Measurements from ENCODE around the gene ADGRG4.

Gene ADGRG4

DNA sequence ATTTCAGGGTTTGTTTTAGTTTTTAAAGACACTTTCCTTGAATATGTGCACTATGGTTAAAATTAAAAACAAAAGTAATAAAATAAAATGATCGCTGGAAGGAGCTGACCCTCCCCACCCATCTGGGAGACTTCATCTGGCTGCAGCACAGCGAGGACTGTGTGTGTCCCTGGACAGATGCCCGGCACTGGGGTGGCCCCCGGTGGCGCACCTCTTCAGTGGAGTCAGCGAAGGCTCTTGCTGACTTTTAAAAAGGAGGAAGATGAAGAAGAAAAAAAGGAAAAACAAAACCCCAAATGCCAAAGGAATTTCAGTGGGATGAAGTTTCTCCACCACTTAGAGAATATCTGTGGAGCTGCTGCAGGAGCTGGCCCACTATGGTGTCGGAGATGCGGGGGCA, 5.4 kb upstream of the ADGRG4 start:
- DNase-seq = no peak

DNA sequence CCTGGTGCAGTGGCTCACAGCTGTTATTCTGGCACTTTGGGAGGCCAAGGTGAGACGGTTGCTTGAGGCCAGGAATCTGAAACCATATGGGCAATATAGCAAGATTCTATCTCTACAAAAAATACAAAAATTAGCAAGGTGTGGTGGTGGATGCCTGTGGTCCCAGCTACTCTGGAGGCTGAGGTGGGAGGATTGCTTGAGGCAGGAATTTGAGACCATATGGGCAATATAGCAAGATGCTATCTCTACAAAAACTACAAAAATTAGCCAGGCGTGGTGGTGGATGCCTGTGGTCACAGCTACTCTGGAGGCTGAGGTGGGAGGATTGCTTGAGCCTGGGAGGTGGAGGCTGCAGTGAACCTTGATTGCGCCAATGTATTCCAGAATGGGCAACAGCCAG, 2.3 kb downstream of the ADGRG4 start:
- DNase-seq = no peak

DNA sequence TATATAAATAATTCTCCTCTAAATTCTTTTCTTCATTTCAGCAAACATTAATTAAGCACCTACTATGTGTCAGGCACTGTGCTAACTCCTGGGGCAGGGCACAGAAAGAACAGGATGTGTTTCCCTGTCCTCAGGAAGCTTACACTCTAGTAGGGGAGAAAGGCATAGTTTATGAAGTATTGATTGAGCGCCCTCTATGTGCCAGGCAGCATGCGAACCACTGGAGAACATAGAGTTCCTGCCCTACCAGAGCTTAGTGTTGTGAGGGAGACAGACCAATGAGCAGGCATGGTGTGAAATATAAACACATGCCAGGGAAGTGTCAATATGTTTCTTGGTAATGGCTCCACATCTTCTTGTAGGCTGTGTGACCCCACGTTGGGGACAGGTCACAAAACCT, 3.7 kb downstream of the ADGRG4 start:
- no peak for DNase-seq

DNA sequence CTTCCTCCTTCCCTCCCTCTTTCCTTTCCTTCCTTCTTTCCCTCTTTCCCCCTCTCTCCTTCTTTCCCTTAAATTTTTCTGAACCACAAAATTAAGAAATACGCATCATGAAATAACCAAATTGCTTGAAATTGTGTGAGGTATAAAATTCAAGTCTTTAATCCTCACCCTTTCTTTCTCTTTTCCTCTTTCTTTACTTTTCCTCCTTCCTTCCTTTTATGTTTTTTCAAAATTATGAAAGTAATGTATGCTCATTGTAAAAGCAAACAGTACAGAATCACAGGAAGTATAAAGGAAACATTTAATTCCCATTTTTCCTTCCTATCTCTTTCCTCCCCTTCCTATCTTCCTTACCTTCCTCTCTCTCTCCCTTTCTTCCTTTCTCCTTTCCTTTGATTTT, 5.4 kb downstream of the ADGRG4 start:
- DNase-seq = no peak

DNA sequence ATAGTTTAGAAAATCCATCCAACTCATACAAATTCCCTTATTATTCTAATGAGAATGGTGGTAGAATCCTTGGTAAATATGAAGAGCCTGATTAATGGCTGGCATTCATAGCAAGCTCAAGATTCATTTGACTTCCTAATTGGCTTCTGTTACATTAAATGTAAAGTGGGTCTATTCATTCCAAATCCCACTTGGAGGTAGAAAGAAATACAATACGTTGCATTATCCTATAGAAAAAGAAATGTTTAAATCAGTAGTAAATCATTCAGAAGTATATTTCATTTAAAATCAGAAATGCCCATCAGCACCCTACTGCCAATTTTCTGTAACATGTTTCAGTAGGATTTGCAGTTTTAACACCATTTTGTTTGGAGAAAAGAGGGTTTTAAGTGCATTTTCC, 6.7 kb downstream of the ADGRG4 start:
- no peak for DNase-seq

DNA sequence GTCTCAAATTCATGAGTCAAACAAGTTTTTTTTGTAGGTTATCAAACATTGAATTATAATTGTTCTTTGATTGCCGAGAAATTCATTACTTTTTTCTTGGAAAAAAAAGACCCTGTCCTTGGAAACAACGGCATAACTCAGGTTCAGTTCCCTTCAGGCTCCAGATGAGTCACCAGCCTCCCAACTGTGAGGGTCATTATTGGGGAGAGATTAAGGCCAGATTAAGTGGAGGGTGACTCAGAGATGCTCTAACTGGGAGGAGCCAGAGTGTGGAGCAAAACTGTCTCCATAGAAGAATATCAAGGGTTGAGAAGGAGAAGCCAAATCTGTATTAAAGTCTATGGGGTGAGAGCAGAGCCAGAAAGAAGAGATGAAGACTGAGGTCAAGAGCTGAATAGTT, 9.6 kb downstream of the ADGRG4 start:
- DNase-seq = no peak

DNA sequence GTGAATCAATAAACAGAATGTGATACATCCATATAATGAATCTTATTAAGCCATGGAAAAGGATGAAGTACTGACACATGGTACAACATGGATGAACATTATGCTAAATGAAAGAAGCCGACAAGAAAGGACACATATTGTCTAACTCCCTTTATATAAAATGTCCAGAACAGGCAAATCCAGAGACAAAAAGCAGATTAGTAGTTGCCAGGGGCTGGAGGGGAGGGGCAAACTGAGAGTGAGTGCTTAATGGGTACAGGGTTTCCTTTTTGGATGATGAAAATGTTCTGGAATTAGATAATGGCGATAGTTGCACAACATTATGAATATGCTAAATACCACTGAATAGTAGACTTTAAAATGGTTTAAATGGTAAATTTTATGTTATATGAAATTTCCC, 17.4 kb downstream of the ADGRG4 start:
- DNase-seq = no peak

DNA sequence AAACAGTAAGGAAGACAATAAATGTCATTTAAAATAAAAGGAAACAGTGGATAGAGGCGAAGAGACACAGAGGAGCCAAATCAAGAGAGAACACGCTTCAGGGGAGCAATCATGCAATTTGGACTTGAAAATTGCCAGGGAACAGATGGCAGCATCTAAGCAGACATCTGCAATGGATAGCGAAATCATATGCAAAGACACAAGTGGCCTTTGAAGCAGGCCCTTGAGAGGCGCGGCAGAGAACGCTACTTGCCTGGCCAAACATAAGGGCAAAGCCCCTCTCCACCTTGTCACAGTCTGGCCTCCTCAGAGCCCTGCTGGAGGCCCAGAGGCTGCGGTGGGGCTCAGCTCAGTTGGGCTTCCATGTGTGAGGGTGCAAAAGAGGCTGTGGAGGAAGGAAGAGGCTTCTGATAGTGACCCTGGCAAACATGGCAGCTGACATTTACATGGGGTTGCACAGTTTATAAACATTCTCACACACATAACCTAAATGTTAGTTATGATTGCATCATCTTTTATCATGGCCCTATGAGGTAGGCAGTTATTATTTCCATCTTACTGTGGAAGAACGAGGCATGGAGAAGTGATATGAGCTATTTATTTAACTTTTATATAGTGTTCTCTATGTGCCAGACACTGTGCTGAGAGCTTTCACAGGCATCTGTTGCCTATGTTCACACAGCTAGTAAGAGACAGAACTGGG, 18.3 kb downstream of the ADGRG4 start:
- DNase-seq = no peak

DNA sequence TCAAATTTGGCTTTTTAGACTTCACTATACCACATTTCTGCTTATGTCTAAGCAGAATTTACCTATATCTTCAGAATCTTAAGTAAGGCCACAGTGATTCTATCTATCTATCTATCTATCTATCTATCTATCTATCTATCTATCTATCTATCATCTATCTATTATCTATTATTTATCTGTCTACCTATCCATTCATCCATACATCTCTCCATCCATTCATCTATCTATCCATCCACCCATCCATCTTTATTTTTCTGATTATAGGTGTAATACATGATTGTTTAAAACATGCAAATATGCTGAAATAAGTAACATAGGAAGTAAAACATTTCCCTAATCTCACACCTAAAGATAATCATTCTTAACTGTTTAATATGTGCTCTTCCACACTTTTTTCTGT, 18.8 kb downstream of the ADGRG4 start:
- no peak for DNase-seq

DNA sequence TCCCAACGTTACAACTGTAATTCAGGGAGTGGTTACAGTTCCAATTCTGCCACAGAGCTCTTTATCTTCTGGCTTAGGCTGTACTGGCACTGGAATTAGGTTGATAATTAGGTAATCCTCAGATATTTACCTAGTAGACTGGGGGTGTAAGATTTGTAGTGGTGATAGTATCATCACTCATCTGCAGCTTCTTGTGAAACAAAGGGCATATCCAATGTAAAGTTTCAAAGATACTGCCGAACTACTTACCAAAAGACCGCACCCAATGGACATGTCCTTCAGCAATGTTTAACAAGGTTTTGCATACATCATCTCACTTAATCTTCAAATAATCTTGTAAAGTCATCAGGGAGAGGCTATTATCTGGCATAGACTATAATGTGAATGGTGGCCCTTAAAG, 20.8 kb downstream of the ADGRG4 start:
- no peak for DNase-seq

DNA sequence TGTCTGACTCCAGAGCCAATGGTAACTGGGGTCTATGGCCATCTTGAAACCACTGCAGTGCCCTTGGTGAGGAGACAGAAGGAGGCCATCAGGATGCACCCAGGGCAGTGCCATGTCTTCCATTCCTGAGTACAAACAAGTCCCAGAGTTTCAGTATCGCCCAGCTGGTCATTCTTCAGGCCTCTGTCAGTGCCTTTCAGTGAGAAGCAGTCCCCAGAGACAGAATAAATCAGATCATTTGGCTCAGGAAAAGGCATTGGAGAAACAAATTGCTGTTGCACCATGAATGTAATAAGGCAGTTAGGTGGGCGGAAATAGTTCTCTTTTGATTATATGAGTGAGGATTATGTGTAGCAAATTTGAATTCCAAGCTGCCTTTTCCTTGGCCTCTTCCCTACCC, 21.3 kb downstream of the ADGRG4 start:
- DNase-seq = no peak

DNA sequence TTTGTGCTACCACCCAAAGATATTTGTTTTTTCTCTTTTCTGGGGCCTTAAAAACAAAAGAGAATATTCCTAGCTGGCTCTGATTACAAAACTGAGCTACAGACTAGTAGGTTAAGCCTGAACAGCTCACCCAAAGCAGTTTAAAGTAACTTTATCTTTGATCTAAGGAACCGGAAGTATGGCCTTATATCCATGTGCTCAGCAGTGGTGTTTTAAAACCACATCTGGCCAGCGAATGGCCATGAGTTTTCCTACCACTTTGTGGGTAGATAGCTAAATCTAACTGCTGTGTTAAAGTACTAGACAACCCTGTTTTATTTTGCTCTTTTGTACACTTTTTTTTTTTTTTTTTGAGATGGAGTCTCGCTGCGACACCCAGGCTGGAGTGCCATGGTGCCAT, 24.6 kb downstream of the ADGRG4 start:
- no peak for DNase-seq

DNA sequence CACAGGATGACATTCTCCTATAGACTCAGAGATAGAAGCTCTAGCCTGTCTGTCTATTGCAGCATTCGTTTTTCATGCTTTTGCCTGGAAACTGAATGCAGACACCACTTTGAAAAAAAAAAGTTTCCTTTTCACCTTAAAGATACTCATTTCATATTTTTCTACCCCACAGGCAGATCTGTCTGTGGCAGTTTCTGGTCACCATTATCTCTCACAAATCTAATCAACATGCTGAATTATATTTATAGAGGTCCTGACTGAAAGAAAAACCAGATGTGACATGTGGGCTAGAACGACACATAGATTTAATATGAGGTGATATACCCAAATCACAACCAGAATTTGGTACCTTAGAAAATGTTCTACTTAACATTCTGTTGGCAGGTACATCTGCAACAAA, 28.2 kb downstream of the ADGRG4 start:
- DNase-seq = no peak

DNA sequence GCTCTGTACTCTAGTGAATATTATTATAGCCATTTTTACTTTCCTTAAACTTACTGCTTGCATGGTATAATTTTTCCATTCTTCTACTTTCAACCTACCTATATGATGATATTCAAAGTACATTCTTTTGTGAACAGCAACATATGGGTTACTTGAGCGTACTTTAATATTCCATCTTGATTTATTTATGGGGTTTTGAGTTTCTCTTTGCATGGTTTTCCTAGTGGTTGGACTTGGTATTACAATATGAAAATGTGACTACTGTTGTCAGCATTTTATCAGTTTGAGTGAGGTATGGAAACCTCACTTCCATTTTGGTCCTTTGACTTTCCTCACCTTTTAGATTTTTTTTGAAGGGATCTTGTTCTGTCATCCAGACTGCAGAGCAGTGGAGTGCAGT, 35.9 kb downstream of the ADGRG4 start:
- no peak for DNase-seq

DNA sequence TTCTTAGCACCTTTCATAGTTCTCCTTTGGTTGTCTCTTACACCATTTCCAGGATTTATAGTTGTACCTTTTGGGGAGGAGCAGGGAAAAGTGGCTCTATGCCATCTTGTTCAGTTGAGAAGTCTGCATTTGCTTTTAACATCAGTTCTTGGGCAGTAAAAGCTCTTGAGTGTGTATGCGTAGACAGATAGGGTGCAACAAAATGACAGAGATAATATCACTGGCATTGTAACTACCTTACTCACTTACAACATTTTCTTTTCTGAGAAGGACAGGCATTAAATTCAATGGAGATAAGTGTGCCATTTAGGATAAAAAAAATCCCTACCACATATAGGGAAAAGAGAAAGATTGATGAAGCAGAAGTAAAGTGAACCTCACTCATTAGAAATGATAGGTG, 38.9 kb downstream of the ADGRG4 start:
- no peak for DNase-seq

DNA sequence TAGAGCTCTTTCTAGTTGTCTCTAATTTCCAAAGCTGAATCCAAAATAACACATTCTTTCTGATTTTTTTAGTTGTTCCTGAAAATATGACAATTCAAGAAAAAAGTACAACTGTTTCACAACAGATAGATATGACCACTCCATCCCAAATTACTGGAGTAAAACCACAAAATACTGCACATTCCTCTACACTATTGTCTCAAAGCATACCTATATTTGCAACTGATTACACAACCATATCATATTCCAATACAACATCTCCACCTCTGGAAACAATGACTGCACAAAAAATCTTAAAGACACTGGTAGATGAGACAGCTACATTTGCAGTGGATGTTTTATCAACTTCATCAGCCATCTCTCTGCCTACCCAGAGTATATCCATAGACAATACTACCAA, 43.6 kb downstream of the ADGRG4 start:
- DNase-seq = no peak

DNA sequence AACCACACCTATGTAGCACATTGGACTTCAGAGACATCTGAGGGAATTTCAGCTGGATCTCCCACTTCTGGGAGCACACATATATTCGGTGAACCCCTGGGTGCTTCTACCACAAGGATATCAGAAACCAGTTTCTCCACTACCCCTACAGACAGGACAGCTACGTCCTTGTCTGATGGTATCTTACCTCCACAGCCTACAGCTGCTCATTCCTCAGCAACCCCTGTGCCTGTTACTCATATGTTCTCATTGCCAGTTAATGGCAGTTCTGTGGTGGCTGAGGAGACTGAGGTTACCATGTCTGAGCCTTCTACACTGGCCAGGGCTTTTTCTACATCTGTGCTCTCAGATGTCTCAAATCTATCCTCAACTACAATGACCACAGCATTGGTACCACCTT, 45.7 kb downstream of the ADGRG4 start:
- DNase-seq = no peak

DNA sequence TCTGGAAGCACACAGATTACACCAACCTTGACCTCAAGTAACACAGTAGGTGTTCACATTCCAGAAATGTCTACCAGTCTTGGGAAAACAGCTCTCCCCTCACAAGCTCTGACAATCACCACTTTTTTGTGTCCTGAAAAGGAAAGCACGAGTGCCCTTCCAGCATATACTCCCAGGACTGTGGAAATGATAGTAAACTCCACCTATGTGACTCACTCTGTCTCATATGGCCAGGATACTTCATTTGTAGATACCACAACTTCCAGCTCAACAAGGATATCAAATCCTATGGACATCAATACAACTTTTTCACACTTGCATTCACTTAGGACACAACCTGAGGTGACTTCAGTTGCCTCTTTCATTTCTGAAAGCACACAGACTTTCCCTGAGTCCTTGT, 46.9 kb downstream of the ADGRG4 start:
- DNase-seq = no peak

DNA sequence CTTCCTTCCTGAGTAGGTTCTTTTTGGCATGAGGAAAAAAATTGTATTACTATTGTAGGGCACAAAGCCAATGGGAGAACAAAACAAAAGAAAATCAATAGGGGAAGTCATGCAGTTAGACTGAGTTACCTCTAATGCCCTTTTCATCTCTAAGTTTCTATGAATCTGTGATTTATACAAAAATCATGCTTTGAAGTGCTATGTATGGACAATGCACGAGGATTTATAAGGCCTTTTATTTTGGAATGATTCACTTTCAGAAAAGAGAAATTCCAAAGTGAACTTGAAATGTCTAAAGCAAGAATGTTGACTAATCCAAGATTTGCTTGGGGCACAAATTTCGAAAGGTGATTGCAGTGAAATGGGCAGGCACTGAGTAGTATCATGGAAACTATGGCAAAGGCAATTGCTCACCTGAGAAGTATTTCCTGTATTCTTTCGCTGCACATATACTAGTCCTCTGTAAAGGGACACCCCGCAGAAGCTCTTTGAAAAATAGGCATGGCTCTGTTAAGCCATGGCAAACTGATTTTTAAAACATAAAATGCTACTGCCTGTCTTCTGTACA, 52.8 kb downstream of the ADGRG4 start:
- DNase-seq = no peak

DNA sequence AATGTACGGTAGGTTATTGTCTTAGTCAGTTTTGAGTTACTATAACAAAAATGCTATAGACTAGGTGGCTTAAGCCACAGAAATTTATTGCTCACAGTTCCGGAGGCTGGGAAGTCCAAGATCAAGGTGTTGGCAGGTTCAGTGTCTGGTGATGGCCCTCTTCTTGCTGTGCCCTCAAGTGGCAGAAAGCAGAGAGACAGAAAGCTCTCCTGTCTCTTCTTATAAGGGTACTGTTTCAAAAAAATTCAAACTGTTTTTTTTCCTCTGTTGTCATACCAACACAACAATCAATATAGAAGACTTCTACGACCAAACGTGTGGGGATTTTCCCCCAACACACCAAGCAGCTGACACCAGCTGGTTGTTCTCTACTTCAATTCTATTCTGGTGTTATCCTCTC, 53.4 kb downstream of the ADGRG4 start:
- no peak for DNase-seq

DNA sequence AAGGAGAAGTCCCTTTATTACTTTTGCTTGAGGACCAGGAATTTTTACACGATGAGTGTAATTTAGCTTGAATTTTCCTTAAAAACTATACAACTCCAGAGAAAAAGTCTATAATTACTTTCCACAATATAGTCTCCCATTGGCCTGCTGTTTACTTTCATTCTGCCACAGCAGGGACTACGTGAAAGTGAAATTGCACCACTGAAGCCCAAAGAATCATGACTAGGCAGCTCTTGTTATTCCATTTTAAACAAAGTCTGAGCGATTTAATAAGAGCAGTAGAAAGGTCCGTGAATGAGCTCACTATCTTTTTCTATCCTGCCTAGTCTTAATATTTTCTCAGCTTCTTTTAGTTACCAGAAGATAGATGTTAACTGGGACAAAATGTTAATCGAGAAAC, 68.6 kb downstream of the ADGRG4 start:
- DNase-seq = no peak

DNA sequence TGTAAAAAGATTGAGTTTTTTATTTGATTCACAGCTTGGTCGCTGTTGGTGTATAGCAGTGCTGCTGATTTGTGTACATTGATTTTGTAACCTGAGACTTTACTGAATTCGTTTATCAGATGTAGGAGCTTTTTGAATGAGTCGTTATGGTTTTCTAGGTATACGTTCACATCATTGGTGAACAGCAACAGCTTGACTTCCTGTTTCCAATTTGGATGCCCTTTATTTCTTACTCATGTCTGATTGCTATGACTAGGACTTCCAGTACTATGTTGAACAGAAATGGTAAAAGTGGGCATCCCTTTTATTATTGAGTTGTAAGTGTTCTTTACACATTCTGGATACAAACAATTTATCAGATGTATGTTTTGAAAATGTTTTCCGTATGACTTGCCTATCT, 76.0 kb downstream of the ADGRG4 start:
- DNase-seq = no peak

DNA sequence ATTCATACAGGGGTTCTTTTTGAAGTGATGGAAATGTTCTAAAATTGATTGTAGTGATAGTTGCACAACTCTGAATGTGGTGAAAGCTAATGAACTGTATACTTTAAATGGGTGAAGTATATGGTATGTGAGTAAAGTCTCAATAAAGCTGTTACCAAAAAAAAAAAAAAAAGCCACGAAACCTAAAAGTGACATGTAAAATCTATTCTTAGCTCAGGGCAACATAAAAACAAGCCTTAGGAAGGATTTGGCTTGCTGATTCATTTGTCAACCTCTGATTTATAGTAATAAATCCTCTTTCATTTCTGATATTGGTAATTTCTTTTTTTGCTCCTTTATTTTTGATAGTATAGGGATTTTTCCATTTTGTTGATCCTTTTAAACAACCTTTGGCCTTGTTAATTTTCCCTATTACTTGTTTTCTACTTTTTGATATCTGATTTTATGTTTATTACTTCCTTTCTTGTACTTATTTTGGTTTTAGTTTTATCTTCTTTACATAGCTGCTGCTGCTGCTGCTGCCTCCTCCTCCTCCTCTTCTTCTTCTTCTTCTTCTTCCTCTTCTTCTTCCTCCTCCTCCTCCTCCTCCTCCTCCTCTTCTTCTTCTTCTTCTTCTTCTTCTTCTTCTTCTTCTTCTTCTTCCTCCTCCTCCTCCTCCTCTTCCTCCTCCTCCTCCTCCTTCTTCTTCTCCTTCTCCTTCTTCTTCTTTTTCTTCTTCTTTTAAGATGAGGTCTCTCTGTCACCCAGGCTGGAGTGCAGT, 79.4 kb downstream of the ADGRG4 start:
- no peak for DNase-seq

DNA sequence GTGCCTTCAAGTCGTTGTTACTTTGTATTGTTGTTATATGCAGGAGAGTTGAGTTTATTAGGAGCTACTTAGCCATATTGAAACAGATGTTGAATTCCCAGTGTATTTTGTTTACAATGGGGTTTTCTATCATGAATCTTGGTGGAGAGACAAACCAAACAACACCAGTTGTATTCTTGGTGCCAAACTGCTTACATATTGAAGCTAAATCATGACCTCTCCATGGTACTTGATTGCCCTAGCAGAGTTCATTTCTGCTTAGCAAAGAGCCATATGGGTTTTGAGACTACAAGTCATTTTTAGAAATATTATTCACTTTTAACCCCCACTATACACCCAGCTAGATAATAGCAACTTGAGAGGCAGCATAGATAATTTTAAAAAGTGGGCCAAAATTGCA, 85.4 kb downstream of the ADGRG4 start:
- DNase-seq = no peak

DNA sequence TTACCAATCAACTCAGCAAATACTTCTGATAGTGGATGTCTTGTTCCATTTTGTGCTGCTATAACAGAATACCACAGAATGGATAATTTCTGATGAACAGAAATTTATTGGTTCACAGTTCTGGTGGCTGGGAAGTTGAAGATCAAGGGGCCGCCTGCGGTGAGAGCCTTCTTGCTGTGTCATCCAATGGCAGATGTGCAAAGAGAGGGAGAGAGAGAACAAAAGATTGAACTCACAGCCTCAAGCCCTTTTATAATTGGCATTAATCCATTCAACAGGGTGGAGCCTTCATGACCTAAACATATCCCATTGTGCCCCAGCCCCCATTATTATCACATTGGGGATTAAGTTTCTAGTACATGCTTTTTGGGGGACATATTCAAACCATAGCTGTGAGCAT, 86.1 kb downstream of the ADGRG4 start:
- DNase-seq = no peak
